ENCODE results near the gene GTSE1.

GTSE1 gene

DNA sequence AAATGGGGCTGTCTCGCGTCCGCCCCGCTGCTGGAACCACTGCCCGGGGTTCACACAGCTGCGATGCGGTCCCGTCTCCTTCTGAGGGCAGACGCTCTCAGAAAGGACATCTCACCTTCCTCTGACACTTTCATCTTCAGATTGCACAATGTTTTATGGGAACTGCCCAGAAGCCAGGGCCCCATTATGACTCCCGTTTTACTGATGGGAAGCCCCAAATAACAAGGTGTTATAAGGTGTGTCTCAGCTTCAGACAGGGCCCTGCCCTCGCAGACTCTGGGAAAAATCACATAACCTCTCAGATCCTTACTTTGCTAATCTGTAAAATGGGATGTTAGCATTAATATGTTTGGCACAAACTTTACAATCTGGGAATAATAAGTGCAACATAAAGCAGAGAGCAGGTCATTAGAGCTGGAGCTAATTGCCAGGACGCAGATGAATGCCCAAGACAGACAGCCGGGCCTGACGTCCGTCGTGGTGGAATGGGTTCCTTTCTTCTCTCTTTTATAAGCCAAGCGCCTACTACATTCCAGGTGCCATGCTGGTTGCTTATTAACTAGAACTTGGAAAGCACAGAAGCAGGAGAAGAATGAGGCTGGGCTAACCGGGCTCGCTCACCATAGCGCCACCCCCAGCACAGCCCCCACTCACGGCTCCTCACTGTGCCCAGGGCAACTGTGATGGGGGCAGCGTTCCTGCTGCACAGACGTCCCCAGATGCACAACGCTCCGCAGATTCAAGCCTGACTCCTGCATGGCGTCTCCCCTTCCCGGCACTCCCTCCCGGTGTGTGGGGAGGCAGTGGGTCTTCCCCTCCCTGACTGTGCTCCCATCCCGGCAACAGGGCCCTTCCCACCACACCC is 82.6 kb downstream of the GTSE1 start:
- no peak for DNase-seq (ENCODE audit: low read depth)

DNA sequence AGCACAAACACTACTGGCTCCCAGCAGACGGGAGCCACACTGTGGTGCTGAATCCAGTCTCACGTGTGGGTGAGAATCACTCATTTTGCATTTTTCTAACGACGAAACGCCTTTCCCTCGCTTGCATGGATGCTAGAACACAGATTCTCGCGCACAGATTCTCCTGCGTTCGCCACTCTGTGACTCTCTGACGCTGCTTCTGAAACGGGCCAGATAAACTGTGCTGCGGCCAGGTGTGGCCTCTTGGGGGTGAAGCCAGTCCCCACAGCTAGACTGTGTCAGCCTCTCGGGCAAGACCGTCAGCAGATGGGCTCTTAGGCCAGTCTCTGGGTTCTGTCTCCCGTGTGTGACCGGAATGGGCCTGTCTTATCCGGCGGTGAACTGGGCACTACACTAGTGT is 83.4 kb downstream of the GTSE1 start:
- no peak for DNase-seq (ENCODE audit: low read depth)

Measured in stimulated activated CD8-positive, alpha-beta memory T cell treated with anti-CD3 and anti-CD28 coated beads, Interleukin-12 subunit alpha, Interleukin-12 subunit beta, amount 100 ng/mL, for 4 hours (primary cell).